HG02852 (cell line): ENCODE results near the gene CLIP2.
"Not testable (repeated sequence)": the region's sequence is repeated elsewhere in the genome, so short reads cannot be mapped to it uniquely, and the experiment has no call there.

Source experiments
- ATAC-seq: cut with Tn5 transposase; IDR thresholded peaks from one replicate; pipeline ENCODE4 v1.9.1; 2021; ENCODE audit warnings: mild to moderate bottlenecking, moderate library complexity; ENCODE audit not compliant: unreplicated experiment

Gene CLIP2

GRCh38 chr7:74401137-74401859 is 112.1 kb downstream of the CLIP2 start:
- ATAC-seq: no peak

- not testable (repeated sequence) for ATAC-seq
Observed at GRCh38 chr7:74402668-74403067, 113.5 kb downstream of the CLIP2 start.

- ATAC-seq: no peak
Observed at GRCh38 chr7:74403521-74404387, 114.5 kb downstream of the CLIP2 start.

- no peak for ATAC-seq
Observed at GRCh38 chr7:74404388-74404700, 115.1 kb downstream of the CLIP2 start.

- ATAC-seq: no peak
Observed at GRCh38 chr7:74404741-74405140, 115.5 kb downstream of the CLIP2 start.

GRCh38 chr7:74405191-74405898 is 116.1 kb downstream of the CLIP2 start:
- no peak for ATAC-seq

GRCh38 chr7:74405899-74406512 is 116.8 kb downstream of the CLIP2 start:
- no peak for ATAC-seq

GRCh38 chr7:74407958-74408357 is 118.8 kb downstream of the CLIP2 start:
- no peak for ATAC-seq

GRCh38 chr7:74409571-74409970 is 120.4 kb downstream of the CLIP2 start:
- ATAC-seq: no peak

GRCh38 chr7:74410772-74411171 is 121.6 kb downstream of the CLIP2 start:
- no peak for ATAC-seq

GRCh38 chr7:74411571-74411970 is 122.4 kb downstream of the CLIP2 start:
- ATAC-seq: not testable (repeated sequence)

GRCh38 chr7:74412056-74412455 is 122.8 kb downstream of the CLIP2 start:
- no peak for ATAC-seq

GRCh38 chr7:74412603-74413002 is 123.4 kb downstream of the CLIP2 start:
- ATAC-seq: no peak

- not testable (repeated sequence) for ATAC-seq
Observed at GRCh38 chr7:74414595-74415333, 125.6 kb downstream of the CLIP2 start.

- no peak for ATAC-seq
Observed at GRCh38 chr7:74417419-74417971, 128.3 kb downstream of the CLIP2 start.

- ATAC-seq: no peak
Observed at GRCh38 chr7:74418076-74418475, 128.9 kb downstream of the CLIP2 start.

GRCh38 chr7:74418538-74418937 is 129.3 kb downstream of the CLIP2 start:
- no peak for ATAC-seq

- not testable (repeated sequence) for ATAC-seq
Observed at GRCh38 chr7:74419232-74419631, 130.0 kb downstream of the CLIP2 start.

GRCh38 chr7:74420006-74420405 is 130.8 kb downstream of the CLIP2 start:
- no peak for ATAC-seq

GRCh38 chr7:74424291-74424880 is 135.2 kb downstream of the CLIP2 start:
- no peak for ATAC-seq
